Right ventricle myocardium superior (tissue), 1 donor: ENCODE measurements around the gene ZMIZ1. TPM values are rescaled to one million over a fixed set of nuclear protein-coding genes. Genes with fewer than 3 reads are reported as not detected.

Experiments used
- ATAC-seq: fragments of 200-7000 bp; cut with Tn5 transposase; one replicate; pipeline ENCODE4 v1.9.1; 2020; ENCODE audit warnings: mild to moderate bottlenecking; ENCODE audit not compliant: poor library complexity
- DNase-seq: peaks from one replicate; pipeline ENCODE4 v3.0.0-alpha.2; 2020
- intact Hi-C: fragments of 100-400 bp; cut with DNase I; formaldehyde crosslinking; loops from one replicate; pipeline ENCODE4 v1.11.2; 2022
- total RNA-seq: library from RNA; stranded (reverse); fragmentation: NEBNext Ultra II Directional; extraction: Animal tissue kit (Norgen Biotek cat#: 25700); gene quantifications from one replicate; pipeline ENCODE4 v1.2.1, GENCODE V29; 2021
- donor health status: DM: no; HTN: yes; CAD: no; lungs with severe emphysema.

ZMIZ1 gene
- total RNA-seq, 1 donor from 2014 or later, result 44.8 TPM

DNA sequence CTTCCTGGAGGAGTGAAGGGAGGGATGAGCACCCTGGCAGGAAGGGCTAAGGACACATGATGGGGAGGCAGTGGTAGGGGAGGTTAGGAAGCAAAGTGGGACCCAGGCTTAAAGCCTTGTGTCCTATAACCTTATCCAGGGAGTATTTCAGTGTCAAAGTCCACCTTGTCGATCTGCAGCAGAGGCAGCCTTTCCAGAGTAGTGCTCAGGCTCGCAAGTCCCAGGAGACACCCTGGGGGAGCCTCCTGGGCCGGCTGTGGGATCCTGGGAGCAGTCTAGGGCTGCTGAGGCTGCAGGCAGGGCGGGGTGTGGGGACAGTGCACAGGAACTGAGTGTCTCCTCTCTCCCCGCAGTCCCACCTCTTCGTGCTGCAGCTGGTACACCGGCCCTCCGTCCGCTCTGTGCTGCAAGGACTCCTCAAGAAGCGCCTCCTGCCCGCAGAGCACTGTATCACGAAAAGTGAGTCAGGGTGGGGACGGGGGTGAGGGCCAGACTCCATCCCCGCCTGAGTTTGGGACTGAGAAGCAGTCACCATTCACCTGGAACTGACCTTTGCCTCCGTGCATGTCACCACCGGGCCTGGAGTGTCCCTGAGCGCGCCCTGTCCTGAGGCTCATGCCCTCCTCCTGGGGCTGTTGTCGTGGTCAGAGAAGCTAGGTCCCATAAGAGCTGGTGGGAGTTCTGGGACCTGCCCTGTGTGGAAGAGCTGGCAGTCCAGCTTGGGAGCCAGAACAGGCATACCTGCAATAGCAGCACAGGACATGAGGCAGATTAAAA, 233.2 kb downstream of the ZMIZ1 start:
- DNase-seq, result peak; percentile 33
- no peak for ATAC-seq
- intact Hi-C loops, result no loop called here

DNA sequence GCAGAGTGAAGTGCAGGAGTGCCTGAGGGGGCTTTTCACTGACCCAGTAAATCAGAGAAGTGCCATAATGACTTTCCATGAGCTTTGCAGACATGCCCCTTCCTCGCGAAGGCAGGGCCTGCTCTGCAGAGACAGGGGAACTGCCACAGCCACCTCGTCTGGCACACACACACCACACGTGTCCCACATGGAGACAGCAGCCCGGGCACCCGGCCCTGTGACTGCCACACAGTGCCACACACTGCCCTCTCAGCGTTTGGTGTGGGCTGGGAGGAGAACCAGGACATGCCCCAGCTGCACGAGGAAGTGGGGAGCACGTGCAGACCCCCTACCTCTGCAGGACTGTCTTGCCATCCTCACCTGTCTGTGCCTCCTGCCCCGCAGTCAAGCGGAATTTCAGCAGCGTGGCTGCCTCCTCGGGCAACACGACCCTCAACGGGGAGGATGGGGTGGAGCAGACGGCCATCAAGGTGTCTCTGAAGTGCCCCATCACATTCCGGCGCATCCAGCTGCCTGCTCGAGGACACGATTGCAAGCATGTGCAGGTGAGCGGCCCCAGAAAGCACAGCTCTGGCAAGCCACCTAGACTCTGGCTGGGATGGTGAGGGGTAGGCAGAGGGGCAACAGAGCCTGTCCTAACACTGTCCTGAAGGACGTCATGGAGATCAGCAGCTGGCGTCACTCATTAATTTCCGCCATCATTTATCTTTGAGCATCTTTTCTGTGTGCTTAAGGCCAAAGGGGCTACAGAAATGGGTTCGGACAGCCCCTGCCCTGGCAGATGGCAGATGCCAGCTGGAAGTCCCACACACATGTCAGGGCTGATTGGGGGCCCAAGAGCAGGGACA, 235.1 kb downstream of the ZMIZ1 start:
- intact Hi-C loops, result no loop called here
- DNase-seq (peak; percentile 14), ATAC-seq (no peak)

DNA sequence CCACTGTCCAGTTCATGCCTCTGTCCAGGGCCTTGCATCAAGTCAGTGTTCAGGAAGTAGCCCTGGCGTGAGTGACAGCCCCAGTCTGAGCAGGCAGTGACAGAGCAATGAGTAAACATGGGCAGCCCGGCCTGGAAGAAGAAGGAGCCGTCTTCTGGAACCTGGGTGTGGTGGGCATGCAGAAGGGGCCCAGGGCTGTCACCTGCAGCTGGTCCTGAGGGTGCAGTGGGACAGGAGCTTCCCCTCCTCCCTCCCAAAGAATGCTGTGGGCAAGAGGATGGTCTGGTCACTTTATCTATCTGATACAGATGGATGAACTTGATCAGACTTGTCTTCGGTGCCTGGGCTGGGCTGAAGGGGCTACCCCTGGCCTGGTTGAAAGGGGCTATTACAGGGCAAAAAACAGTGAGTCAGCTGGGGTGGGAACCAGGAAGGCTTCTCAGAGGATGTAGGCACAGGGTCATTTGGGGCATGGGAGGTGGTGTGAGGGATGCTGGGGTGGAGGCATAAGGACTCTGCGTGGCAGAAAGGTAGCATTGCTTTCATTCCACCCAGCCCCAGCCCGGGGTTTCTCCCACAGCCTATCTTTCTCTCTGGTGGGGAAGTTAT, 235.8 kb downstream of the ZMIZ1 start:
- no peak for DNase-seq
- ATAC-seq, result no peak
- intact Hi-C loops, result no loop called here

DNA sequence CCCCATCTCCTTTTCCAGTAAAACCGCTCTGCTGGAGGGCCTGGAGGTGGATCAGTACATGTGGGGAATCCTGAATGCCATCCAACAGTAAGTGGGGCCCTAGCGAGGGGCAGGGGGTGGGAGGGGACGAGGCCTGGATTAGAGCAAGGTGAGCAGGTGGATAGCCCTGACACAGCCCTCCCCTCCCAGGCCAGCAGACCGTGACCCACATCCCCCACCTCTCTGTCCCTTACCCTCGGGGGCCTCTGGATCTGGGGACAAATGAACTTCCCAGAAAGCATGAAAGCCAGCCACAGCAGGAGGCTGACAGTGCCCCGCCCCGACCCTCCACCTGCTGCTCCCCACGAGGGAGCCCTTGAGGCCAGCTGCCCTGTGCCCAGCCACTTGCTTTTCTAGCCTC, 236.7 kb downstream of the ZMIZ1 start:
- intact Hi-C loops, result no loop called here
- no peak for ATAC-seq
- peak; percentile 29 for DNase-seq

DNA sequence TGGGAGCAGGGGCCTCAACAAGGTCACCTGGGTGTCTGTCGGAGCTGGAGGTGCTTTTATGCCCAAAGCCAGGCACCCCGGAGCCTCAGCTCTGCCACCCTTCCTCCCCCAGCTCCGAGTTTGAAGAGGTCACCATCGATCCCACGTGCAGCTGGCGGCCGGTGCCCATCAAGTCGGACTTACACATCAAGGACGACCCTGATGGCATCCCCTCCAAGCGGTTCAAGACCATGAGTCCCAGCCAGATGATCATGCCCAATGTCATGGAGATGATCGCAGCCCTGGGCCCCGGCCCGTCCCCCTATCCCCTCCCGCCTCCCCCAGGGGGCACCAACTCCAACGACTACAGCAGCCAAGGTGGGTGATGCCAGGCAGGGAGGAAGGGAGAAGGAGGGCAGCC, 237.2 kb downstream of the ZMIZ1 start:
- ATAC-seq (no peak), DNase-seq (peak; percentile 37)
- intact Hi-C loops, result no loop called here

DNA sequence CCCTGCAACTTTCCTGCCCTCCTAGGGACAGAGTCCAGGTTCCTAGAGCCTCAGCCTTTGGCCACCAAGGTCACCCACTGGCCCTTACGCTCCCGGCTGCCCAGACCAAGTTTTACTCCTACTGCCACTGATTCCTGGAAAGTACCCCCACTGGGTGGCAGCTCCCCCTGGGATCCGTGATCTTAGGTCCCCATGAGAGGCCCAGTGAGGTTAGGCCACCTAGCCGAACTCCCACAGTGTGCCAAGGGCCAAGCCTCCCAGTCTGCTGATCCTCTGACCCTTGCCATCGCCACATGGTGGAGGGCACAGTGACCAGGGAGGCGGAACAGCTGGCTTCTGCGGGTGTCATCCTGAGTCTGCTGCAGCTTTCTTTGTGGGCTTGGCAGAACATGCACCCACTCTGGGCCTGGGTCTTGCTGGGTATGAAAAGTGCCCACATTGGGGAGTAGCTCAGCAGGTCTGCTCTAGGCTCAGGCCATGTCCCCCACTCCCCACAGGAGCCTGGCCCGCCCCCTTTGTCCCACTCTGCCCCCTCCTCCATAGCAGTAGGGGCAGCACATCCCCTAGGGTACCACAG, 238.0 kb downstream of the ZMIZ1 start:
- ATAC-seq (no peak), DNase-seq (peak; percentile 22)
- intact Hi-C loops, result no loop called here

DNA sequence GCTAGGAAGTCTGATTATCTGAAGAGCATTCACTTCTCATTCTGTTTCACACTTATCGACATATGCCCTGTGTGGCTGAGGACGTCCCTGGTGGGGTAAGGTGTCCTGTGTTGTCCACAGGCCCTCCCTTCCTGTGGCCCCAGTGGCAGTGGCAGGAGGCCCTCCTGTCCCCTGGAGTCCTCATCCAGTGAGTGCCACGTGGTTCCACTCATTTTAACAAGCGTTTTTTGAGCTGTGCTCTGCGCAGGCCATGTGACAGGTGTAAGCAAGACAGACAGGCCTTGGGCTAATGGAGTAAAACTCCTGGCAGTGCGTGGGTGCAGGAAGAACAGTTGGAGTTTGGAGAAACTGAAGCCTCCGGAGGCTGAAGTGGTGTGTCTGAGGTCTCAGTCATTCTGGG, 239.2 kb downstream of the ZMIZ1 start:
- intact Hi-C loops, result no loop called here
- DNase-seq (peak; percentile 24), ATAC-seq (no peak)

DNA sequence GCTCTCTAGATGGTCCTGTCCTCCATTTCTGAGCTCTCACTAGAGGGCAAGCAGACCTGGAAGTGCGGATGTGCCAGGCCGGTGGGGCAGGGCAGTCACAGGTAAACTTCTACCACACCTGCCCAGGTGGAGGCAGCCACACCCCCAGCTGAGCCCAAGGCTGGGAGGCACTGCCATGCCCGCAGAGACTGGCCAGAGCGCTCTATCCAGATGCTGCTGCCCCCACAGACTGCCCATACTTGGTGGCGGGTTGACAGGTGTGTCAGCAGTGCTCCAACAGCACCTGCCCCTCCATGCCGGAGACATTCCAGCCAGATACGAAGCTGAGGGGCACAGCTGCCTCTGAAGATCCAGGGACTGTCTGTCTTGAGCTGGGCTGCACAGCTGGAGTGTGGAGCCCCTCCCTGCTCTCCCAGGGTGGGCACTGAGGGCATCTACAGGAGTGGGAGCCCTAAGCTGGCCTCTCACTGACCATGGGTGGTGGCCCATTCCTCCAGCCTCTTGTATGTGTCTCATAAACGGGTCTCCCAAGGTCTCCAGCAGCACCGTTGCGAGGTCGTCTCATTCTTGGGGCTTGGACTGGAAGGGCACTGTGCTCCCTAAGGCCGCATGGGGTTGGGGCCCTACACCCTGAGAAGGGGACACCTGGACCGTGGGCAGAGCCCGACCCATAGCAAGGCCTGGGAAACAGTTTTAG, 240.4 kb downstream of the ZMIZ1 start:
- ATAC-seq, result no peak
- intact Hi-C loops, result no loop called here
- peak; percentile 32 for DNase-seq

DNA sequence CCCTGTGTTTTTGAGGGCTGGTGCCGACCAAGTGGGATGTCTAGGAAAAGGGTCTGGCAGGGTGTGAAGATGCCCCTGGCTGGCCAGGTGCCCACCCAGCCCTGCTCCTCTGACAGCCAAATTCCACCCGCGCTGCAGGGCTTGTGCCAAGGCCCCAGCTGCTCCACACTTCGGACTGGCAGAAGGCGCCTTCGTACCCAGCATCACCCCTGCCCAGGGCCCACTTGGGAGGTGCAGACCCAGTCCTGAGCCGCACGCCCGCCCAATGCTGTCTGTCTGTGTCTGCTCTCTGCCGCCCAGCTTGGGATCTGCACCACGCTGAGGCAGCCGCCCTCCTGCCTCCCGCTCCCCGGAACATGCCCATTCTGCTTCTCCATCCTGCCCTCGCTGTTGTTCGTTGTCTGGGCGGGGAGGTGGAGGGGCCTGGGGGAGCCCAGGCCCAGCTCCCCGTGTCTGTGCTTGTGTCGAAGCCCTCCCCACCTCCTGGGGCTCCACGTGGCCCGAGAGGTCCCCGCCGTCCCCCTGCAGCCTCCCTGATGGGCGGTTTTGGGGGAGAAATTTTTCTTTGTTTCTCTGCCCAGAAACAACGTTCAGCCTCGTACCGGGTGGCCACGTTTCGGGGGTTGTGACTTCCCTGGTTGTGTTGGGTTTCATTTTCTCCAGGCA, 241.6 kb downstream of the ZMIZ1 start:
- DNase-seq (peak; percentile 41), ATAC-seq (no peak)
- intact Hi-C loops, result no loop called here

DNA sequence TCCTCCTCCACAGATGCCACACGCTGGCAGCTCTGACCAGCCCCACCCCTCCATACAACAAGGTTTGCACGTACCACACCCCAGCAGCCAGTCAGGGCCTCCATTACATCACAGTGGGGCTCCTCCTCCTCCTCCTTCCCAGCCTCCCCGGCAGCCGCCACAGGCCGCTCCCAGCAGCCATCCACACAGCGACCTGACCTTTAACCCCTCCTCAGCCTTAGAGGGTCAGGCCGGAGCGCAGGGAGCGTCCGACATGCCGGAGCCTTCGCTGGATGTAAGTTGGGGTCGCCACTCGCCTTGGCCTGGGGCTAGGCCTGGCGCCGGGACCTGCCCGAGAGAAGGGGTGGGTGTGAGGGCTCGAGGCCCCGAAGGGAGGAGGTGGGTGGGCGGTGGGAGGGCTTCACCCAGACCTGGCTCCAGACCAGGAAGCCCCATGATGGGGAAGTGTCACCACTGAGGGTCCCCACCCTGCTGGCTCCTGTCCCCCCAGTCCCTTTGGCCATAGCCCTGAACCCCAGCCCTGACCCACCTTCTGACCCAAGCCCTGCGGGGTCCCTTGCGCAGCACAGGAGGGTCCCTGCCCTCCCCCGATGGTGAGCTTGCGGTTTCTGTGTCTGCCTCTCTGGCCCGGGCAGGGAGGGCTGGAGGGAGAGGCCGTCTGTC, 242.3 kb downstream of the ZMIZ1 start:
- peak; percentile 47 for DNase-seq
- intact Hi-C loops, result no loop called here
- no peak for ATAC-seq

DNA sequence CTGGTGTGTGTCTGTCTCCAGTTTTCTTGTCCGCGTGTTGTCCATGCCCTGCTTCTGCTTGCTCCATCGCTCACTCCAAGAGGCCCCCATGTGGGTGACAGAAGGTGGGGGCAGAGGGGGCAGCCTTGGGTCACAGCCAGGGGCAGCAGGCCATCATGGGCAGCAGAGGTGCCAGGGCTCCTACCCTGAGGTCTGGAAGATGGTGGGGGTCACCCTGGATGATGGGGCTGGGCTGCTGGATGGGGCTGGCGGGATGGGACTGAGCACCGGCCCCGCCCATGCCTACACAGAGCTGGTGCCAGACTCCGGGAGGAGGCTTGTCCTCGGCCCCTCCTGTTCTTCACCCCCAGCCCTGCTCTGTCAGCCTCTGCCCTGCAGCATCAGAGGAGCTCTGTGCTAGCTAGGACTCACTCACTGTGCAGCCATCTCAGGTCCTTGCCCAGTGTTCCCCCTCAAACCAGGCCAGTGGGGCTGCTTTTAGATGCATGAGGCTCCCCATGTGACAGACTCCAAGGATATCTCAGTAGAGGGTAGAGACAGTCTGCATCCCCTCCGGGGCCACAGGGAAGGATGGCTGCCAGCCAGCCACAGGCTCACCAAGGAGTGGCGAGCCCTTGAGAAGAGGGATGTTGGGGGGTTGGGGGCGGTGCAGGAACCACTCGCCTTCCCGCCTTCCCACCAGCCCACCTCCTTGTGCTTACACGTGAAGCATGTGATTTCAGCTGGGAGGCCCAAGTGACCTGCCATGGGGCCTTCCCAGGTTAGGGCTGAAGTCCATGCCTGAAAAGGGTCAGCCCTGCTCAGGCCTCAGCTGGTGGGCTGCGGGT, 243.0 kb downstream of the ZMIZ1 start:
- ATAC-seq (no peak), DNase-seq (peak; percentile 27)
- intact Hi-C loops, result no loop called here

DNA sequence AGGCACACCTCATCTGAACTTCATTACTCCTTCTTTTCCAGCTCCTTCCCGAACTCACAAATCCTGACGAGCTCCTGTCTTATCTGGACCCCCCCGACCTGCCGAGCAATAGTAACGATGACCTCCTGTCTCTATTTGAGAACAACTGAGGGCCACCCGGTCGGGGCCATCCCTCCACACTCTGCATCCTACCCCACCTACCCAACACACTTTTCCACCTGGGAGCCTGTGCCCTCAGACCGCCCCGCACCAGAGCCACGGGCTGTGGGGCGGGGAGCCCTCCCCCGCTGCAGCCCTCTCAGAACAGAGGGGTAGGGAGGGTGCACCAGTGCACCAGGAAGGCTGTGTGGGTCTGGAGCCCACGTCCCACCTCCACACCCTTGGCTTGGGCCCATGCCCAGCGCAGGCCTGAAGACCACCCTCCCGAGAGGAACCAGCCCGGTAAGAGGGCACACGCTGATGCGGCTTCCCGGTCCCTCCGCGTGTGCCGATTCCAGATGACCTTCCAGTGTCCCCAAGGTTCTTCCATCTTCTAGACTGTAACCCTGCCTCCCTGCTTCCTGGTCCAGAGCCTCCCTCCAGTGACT, 243.9 kb downstream of the ZMIZ1 start:
- DNase-seq, result peak; percentile 25

DNA sequence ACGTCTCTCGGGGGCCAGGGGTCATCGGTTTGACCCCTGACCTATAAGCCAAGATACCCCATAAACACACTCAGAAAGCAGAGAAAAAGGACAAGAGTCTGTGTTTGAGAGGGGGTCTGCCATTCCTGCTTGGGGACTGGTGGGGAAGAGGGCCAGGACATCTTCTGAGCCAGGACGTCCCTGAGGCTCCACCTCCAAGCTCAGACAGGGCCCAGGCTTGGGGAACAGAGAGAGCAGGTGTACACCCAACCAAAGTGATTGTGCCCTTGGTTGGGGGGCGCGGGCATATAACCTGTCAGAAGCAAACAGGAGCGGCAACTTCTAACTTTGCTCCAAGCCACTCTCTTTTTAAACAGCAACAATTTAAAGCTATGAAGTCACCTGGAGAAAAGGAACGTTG, 244.6 kb downstream of the ZMIZ1 start:
- ATAC-seq (no peak), DNase-seq (peak; percentile 22)
- intact Hi-C loops, result no loop called here

More for the DNA sequence above, 243.9 kb downstream of the ZMIZ1 start:
- ATAC-seq, result no peak
- intact Hi-C loops, result no loop called here

DNA sequence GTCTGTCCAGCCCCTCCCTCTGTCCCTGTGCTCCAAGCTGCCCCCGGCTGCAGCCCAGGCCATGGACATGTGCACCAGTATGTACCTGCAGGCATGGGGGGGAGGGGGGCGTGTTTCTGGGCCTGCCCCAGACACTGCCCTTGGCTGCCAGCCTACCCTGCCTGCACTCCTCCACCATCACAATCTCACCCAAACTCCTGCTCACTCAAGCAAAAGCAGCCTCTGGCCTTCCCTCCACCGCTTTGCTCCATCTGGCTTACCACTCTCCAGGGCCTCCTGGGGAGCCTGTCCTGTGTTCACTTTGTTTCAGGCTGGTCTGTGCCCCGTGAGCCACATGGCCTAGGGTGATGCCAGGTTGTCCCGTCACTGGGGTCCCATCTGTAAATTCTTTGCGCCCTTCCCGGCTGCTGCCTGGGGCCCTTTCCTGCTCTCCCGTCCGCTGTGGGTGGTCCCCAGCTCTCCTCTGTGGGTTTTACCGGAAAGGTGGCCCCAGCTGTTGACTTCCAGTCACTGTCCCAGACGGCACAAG, 245.2 kb downstream of the ZMIZ1 start:
- ATAC-seq, result no peak
- DNase-seq, result peak; percentile 33
- intact Hi-C loops, result no loop called here

DNA sequence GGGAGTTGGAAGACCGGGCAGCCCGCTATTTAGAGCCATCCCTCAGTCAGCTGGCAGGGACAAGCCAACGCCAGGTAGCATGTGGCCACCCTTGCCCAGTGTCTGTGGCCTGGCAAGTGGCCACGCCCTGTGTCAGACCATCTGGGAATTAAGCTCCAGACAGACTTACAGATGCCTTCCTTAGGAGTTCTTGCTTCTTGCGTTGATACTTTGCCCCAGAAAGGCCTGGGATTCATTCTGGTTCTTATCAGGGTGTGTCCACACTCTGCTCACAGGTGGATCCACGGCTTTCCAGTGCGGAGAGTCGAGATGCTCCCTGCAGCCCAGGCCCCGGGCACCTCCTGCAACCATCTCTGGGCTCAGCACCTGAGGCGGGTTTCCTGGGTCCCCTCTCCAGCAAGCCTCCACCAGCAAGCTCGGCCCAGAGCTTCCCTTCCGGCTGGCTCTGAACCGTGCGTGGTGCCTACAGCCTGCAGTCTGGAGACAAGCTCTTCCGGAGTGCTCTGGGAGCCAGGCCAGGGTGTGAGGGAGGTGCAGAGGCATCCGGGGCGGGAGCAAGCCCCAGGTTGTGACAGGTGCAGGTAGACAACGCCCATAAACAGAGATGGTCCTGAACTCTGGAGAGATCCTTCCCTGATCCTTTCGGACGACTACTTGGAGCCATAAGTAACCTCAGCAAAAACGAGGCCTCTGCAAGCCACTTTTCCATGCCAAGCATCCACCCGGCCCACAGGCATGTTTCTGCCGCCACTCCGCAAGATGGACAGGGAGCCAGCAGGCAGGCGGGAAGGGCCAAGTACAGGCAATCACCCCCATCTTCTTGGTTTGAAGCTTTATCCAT, 246.2 kb downstream of the ZMIZ1 start:
- ATAC-seq (no peak), DNase-seq (peak; percentile 36)
- intact Hi-C loops, result no loop called here

DNA sequence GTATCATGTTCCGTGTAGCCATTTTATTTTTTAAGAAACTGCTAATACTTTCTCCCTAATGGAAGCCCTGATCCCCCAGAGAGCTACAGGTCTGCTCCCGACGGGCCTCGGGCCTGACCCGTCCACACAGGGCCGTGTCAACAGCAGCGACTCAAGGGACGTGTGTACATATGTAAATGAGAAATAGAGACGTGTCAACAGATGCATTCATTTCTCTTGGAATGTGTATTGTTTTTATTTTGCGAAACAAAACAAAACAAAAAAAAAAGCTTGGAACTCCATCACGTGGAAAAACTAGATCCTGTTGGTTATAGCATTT, 246.8 kb downstream of the ZMIZ1 start:
- DNase-seq, result peak; percentile 15
- no peak for ATAC-seq

More for the DNA sequence above, 246.8 kb downstream of the ZMIZ1 start:
- intact Hi-C loops, result no loop called here
